GM06990 (cell line): ENCODE measurements around the gene CCNK.

Source experiments
- DNase-seq: peaks from one replicate; pipeline ENCODE4 v3.0.0-alpha.2; 2011; ENCODE audit not compliant: insufficient read length; ENCODE audit errors: extremely low read depth
- H3K27me3 ChIP-seq: replicated peaks from 2 replicates; pipeline ENCODE4 v1.6.0; 2011; ENCODE audit warnings: low read length; ENCODE audit not compliant: control insufficient read depth, insufficient read depth
- H3K36me3 ChIP-seq: 2 replicates; pipeline ENCODE4 v1.5.1; 2011; ENCODE audit warnings: low read length; ENCODE audit not compliant: control insufficient read depth, insufficient read depth
- H3K4me3 ChIP-seq: replicated peaks from 2 replicates; pipeline ENCODE4 v1.5.1; 2011; ENCODE audit warnings: low read depth, mild to moderate bottlenecking, control low read depth, low read length
- TF ChIP-seq, protein P1 (sequence below): IDR thresholded peaks from 2 replicates; pipeline ENCODE4 v1.5.1; 2011; ENCODE audit warnings: low read length, control low read depth, mild to moderate bottlenecking, inconsistent platforms; ENCODE audit not compliant: insufficient read depth, poor library complexity, severe bottlenecking

The CCNK gene

DNA sequence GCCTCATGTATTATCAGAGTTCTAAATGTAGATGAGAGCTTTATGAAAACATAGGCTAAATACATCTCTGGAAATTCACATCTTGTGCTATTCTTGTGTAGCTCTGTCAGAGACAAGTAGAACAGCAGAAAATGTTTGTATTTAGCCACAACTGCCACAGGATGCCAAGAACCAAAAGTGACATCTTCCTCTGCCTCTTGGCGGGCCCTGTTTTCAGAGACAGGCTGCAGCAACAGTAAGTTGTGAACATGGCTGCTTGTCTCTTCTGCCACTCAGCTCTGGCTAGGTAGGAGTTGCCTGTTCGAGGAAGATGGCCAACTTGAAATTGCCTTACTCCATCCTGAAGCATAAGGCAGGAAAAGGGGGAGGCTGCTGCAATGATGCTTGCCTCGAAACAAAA is 30.9 kb upstream of the CCNK start:
- no peak for DNase-seq
- Histone ChIP-seq H3K27me3 (no peaks in the 10 kb centered on the region), H3K4me3 (no peak overlapping the region), H3K36me3 (peaks cover 8% of the 10 kb centered on the region)
- TF ChIP-seq, protein P1, sequence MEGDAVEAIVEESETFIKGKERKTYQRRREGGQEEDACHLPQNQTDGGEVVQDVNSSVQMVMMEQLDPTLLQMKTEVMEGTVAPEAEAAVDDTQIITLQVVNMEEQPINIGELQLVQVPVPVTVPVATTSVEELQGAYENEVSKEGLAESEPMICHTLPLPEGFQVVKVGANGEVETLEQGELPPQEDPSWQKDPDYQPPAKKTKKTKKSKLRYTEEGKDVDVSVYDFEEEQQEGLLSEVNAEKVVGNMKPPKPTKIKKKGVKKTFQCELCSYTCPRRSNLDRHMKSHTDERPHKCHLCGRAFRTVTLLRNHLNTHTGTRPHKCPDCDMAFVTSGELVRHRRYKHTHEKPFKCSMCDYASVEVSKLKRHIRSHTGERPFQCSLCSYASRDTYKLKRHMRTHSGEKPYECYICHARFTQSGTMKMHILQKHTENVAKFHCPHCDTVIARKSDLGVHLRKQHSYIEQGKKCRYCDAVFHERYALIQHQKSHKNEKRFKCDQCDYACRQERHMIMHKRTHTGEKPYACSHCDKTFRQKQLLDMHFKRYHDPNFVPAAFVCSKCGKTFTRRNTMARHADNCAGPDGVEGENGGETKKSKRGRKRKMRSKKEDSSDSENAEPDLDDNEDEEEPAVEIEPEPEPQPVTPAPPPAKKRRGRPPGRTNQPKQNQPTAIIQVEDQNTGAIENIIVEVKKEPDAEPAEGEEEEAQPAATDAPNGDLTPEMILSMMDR: no peak

DNA sequence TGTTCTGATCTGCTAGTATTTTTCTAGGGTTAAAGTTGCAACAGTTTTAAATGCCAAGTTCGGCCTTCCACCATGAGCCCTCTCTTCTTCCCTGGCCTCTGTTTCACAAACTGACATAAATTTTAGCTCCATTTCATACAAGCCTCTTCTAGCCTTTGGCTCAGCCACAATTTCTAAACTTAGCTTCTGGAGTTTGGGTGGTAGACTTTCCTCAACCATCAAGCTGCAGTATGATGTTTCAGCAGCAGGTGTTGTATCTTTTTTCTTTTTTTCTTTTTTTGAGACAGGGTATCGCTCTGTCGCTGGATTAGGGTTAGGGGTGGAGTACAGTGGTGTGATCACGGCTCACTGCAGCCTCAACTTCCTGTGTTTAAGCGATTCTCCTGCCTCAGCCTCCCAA is 30.0 kb upstream of the CCNK start:
- TF ChIP-seq, protein P1: no peak
- Histone ChIP-seq H3K36me3 (peaks cover 6% of the 10 kb centered on the region), H3K27me3 (no peaks in the 10 kb centered on the region), H3K4me3 (no peak overlapping the region)
- DNase-seq: no peak

DNA sequence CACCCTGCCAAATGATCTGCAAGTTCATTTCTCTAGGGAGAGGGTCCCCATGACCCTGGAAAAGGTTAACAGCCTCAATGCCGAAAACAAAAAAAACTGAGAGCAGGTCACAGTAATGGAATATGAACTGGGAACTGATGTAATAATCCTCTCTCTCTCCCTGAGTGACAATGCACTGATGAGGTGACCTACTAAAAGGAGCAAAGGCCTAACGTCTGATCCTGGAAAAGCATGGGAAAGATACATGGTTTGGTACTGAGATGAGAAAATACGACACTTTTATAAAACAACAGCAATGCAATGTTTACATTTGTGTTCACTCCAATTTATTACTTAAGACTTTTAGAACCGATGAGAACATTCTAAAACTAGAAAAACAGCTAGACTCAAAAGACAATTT is 28.2 kb upstream of the CCNK start:
- TF ChIP-seq, protein P1: no peak
- Histone ChIP-seq H3K27me3 (no peaks in the 10 kb centered on the region), H3K4me3 (no peak overlapping the region), H3K36me3 (peaks cover 10% of the 10 kb centered on the region)
- DNase-seq: no peak

DNA sequence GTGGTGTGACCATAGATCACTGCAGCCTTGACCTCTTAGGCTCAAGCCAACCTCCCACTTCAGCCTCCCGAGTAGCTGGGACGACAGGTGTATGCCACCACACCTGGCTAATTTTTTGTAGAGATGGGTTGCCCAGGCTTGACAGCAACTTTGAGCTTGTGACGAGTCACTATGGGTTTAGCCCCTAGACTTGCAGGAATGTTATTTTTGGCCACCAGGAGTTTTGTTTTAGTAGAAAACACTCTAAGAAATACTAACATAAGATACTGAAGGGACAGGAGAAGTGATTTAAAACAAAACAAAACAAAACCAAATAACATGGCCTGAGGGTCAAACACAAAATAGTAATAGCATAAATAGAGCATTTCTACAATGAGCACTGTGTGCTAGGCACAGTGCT is 27.0 kb upstream of the CCNK start:
- TF ChIP-seq, protein P1: no peak
- no peak for DNase-seq
- H3K36me3 ChIP-seq: peaks cover 11% of the 10 kb centered on the region
- H3K4me3 ChIP-seq: no peak overlapping the region
- no peaks in the 10 kb centered on the region for H3K27me3 ChIP-seq

DNA sequence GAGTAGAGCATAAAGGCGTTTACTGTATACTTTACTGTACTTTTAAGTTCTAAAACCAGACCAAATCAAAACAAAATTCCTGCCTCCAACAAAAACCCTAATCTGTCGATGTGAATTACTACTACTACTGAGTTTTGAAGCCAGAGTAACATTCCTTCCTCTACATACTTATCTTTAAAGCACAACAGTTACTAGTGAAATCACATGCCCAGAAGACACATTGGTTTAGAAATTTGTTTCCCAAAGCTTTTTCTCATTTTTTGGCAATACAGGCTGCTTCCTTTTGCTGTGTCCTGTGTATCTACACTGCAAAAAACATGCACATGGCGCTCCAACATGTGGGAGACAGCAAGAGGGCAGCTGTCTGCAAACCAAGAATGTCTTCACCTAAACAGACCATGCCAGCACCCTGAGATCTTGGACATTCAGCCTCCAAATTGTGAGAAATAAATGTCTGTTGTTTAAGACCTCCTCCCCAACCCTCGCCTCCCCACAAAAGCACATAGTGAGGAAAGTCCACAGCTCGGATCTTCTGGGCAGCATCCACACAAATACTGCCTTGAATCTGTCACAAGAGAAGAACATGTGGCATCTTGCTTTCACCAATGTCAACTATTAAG is 21.6 kb upstream of the CCNK start:
- H3K4me3 ChIP-seq: no peak overlapping the region
- no peaks in the 10 kb centered on the region for H3K27me3 ChIP-seq
- no peak for DNase-seq
- TF ChIP-seq, protein P1: no peak
- H3K36me3 ChIP-seq: peaks cover 12% of the 10 kb centered on the region

DNA sequence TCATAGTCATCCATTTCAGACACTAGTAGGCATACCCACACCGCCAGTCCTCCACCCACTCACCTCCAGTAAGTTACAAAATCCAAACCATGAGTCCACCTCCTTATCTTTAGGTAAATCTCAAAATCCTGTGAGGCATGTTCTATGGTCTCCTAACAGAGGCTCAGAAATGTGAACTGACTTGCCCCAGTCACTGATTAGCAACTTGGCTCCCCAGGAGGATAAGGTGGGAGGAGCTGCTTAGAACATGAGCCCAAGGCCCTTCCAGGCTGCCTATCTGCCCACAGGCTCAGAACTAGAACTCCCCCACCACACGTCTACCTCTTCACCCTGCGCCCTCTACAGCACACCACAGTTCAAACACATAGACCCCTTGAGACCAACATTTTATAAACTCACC is 20.4 kb upstream of the CCNK start:
- Histone ChIP-seq H3K27me3 (no peaks in the 10 kb centered on the region), H3K36me3 (peaks cover 12% of the 10 kb centered on the region), H3K4me3 (no peak overlapping the region)
- TF ChIP-seq, protein P1: no peak
- DNase-seq: no peak
